Activated B cell treated with CpG ODN at 0.5 μM for 24 hours (primary cell): ENCODE results near the gene DGKI. TPM values are rescaled to one million over a fixed set of nuclear protein-coding genes. Genes with fewer than 3 reads are reported as not detected.

Experiments used
- ATAC-seq: fragments of 200-7000 bp; cut with Tn5 transposase; one replicate; pipeline ENCODE4 v1.10.0; 2021; ENCODE audit warnings: low read depth, mild to moderate bottlenecking, moderate library complexity
- CTCF ChIA-PET: fragments of 350-600 bp; sonication (Branson Sonifier 250); formaldehyde crosslinking; loops from one replicate; lab custom pipeline; 2021; ENCODE audit warnings: antibody characterized with exemption; lab: Charles Lee
- POLR2A ChIA-PET: fragments of 350-600 bp; sonication (Branson Sonifier 250); formaldehyde crosslinking; loops from one replicate; lab custom pipeline; 2021; ENCODE audit warnings: antibody characterized with exemption; lab: Charles Lee
- DNase-seq: peaks from one replicate; pipeline ENCODE4 v3.0.0; 2022
- H3K27ac Mint-ChIP-seq: one replicate; pipeline ENCODE4 v1.8.0; 2020; ENCODE audit warnings: mixed read lengths
- H3K27me3 Mint-ChIP-seq: one replicate; pipeline ENCODE4 v1.8.0; 2021; ENCODE audit warnings: mixed read lengths
- H3K36me3 Mint-ChIP-seq: one replicate; pipeline ENCODE4 v1.8.0; 2021; ENCODE audit warnings: low read depth, mixed read lengths
- H3K4me1 Mint-ChIP-seq: one replicate; pipeline ENCODE4 v1.8.0; 2021; ENCODE audit warnings: mixed read lengths
- H3K4me3 Mint-ChIP-seq: one replicate; pipeline ENCODE4 v1.8.0; 2020; ENCODE audit warnings: mild to moderate bottlenecking, mixed read lengths
- H3K9me3 Mint-ChIP-seq: one replicate; pipeline ENCODE4 v1.8.0; 2020; ENCODE audit warnings: mixed read lengths
- intact Hi-C: fragments of 100-400 bp; cut with micrococcal nuclease; formaldehyde crosslinking; loops from one replicate; pipeline ENCODE4 v1.15.1; 2024
- total RNA-seq: library from RNA; stranded (reverse); gene quantifications from 2 replicates; pipeline ENCODE4 v1.2.3, GENCODE V29; 2022
- TF ChIP-seq, protein P1 (sequence below): fragments of 200-600 bp; IDR thresholded peaks from one replicate; pipeline ENCODE4 v1.8.0; 2022; ENCODE audit warnings: antibody characterized with exemption, mild to moderate bottlenecking

DGKI gene
- total RNA-seq, 1 donor from 2014 or later, result not detected

DNA sequence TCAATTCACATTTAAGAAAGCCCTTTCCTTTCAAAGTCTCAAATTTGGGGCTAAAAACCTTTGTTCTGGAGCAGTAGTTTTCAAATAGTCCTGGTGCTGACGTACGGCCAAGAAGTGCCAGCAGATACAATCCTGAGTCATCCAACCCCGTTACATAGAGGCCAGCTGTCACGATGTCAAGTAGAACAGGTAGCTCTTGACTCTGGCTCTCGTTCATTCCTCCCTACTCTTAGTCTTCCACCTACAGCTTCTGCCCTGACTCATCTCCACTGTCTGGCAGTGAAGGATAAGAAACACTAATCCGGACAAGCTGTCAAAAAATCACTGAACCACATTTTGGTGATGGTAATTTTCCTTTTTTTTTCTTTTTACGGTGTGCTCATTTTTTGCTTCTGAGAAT is 370.8 kb downstream of the DGKI start:
- H3K27ac Mint-ChIP-seq, result no peak overlapping the region
- ATAC-seq, result no peak
- H3K27me3 Mint-ChIP-seq, result no peaks in the 10 kb centered on the region
- no peak overlapping the region for H3K4me3 Mint-ChIP-seq
- POLR2A ChIA-PET, result no interaction called here
- CTCF ChIA-PET, result no interaction called here
- H3K36me3 Mint-ChIP-seq, result no peaks in the 10 kb centered on the region
- H3K9me3 Mint-ChIP-seq, result no peaks in the 10 kb centered on the region
- no peak for DNase-seq
- H3K4me1 Mint-ChIP-seq, result no peaks in the 10 kb centered on the region
- intact Hi-C loops, result no loop called here
- TF ChIP-seq, protein P1, sequence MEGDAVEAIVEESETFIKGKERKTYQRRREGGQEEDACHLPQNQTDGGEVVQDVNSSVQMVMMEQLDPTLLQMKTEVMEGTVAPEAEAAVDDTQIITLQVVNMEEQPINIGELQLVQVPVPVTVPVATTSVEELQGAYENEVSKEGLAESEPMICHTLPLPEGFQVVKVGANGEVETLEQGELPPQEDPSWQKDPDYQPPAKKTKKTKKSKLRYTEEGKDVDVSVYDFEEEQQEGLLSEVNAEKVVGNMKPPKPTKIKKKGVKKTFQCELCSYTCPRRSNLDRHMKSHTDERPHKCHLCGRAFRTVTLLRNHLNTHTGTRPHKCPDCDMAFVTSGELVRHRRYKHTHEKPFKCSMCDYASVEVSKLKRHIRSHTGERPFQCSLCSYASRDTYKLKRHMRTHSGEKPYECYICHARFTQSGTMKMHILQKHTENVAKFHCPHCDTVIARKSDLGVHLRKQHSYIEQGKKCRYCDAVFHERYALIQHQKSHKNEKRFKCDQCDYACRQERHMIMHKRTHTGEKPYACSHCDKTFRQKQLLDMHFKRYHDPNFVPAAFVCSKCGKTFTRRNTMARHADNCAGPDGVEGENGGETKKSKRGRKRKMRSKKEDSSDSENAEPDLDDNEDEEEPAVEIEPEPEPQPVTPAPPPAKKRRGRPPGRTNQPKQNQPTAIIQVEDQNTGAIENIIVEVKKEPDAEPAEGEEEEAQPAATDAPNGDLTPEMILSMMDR, result no peak

DNA sequence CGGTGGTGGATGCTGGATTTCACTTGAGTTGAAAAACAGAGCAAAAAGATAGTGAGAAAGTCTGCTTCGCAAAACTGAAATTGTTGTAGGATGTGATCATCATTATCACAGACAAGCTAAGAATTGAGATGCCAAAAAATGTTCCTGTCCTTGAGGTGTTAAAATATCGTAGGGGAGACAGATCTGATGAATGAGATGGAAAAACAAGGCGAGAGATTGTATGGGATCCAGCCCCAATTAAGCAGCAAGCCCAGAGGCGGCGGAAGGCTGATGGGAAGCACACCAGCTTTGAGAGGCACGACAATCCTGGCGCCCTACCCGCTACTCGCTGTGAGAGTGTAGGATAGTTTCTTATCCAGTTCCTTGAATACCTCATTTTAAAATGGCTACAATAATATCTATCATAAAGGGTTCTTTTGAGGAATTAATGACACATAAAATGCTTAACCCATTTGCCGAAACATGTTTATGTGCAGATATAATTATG is 372.2 kb downstream of the DGKI start:
- Mint-ChIP-seq H3K4me3 (no peak overlapping the region), H3K27ac (no peak overlapping the region), H3K9me3 (no peaks in the 10 kb centered on the region), H3K27me3 (no peaks in the 10 kb centered on the region), H3K36me3 (no peaks in the 10 kb centered on the region), H3K4me1 (no peaks in the 10 kb centered on the region)
- TF ChIP-seq, protein P1, result no peak
- ChIA-PET POLR2A (no interaction called here), CTCF (no interaction called here)
- DNase-seq (no peak), ATAC-seq (no peak)
- intact Hi-C loops, result no loop called here

DNA sequence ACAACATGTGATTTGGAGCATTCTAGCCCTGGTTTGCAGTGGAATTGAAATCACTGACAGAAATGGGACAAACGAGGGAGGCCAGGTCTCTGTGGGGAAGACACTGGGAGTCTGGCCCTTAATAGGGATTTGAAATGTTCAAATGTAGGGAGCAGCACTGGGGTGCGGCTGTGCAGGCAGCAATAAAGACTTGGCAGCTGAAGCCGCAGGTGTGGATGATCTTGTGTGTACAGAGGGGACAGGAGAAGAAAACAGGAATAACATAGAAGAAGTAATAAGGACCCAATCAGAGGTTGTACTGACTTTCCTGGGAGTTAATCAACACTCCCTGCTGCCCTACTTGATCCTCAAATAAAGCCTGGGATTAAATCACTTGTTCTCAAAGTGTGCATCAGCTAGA is 375.6 kb downstream of the DGKI start:
- ChIA-PET CTCF (no interaction called here), POLR2A (no interaction called here)
- Mint-ChIP-seq H3K36me3 (no peaks in the 10 kb centered on the region), H3K9me3 (no peaks in the 10 kb centered on the region), H3K4me1 (no peaks in the 10 kb centered on the region), H3K27me3 (no peaks in the 10 kb centered on the region), H3K4me3 (no peak overlapping the region), H3K27ac (no peak overlapping the region)
- intact Hi-C loops, result no loop called here
- TF ChIP-seq, protein P1, result no peak
- ATAC-seq (no peak), DNase-seq (no peak)

DNA sequence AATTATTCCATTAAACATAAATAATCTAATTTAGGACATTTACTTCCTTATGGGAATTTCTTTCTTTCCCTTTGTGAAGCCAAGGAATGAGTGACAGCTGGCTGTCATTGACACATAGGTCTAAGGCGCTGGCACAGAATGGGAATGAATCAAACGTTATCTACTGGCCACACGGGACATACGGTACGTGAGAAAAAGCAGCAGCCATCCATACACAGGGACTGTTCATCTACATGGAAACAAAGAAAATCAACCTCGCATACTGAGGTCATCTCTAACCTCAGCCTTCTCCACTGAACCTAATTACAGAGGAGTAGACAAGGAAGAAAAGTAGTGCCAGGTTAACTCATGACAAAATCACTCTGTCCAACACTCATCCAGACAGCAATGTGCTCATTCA is 376.9 kb downstream of the DGKI start:
- ChIA-PET CTCF (no interaction called here), POLR2A (no interaction called here)
- ATAC-seq (no peak), DNase-seq (no peak)
- Mint-ChIP-seq H3K36me3 (no peaks in the 10 kb centered on the region), H3K4me1 (no peaks in the 10 kb centered on the region), H3K27me3 (no peaks in the 10 kb centered on the region), H3K9me3 (no peaks in the 10 kb centered on the region), H3K27ac (no peak overlapping the region), H3K4me3 (no peak overlapping the region)
- intact Hi-C loops, result no loop called here
- TF ChIP-seq, protein P1, result no peak

DNA sequence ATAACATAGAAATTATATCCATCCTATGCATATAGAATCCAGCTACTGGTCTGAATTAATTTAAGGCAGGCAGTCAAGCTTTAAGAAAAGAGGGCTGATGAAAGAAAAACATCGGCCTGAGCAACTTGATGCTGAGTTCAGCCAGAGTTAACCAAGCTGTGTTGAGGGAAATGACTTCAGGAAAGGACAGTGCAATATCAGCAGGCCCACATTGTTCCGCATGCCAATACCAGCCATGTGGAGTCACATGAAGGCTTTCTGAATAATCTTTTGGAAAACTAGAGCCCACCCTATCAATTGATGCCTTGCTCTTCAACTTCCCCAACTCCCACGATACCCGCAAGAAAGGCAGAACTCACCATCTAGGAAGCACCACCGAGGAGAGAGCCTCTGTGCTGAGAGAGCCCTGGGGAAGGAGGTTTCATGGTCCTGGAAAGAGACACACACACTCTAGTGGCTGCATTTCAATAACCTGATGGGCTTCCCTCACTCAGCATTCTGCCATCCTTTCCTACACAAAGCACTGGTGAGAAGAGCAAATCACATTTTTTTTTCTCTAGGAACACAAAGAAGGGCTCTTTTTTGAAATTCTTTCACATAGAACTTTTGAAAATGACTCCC is 377.5 kb downstream of the DGKI start:
- TF ChIP-seq, protein P1, result no peak
- Mint-ChIP-seq H3K27me3 (no peaks in the 10 kb centered on the region), H3K4me1 (no peaks in the 10 kb centered on the region), H3K36me3 (no peaks in the 10 kb centered on the region), H3K27ac (no peak overlapping the region), H3K9me3 (no peaks in the 10 kb centered on the region), H3K4me3 (no peak overlapping the region)
- CTCF ChIA-PET, result no interaction called here
- intact Hi-C loops, result no loop called here
- POLR2A ChIA-PET, result no interaction called here
- DNase-seq, result no peak
- ATAC-seq, result no peak
